Activated T-cell treated with anti-CD3 and anti-CD28 coated beads for 24 hours (primary cell): ENCODE measurements around the gene SSBP4.
A peak's percentile ranks its signal among the peaks of the same experiment; 100 is the strongest.

ENCODE experiments used
- DNase-seq: peaks from one replicate; pipeline ENCODE4 v3.0.0-alpha.2; 2020; ENCODE audit warnings: low read depth

Gene SSBP4

GRCh38 chr19:18444513-18444912 lies 25.3 kb downstream of the SSBP4 start:
- DNase-seq: no peak

GRCh38 chr19:18445262-18445948 lies 26.2 kb downstream of the SSBP4 start:
- no peak for DNase-seq

- DNase-seq: no peak
These were observed 27.1 kb downstream of the SSBP4 start for GRCh38 chr19:18446145-18446810.

- no peak for DNase-seq
These were observed 27.7 kb downstream of the SSBP4 start for GRCh38 chr19:18446811-18447359.

GRCh38 chr19:18449552-18449951 lies 30.4 kb downstream of the SSBP4 start:
- no peak for DNase-seq

- DNase-seq: no peak
These were observed 31.1 kb downstream of the SSBP4 start for GRCh38 chr19:18450021-18450930.

GRCh38 chr19:18450931-18451836 lies 32.0 kb downstream of the SSBP4 start:
- peak; percentile 81 for DNase-seq

- no peak for DNase-seq
These were observed 33.2 kb downstream of the SSBP4 start for GRCh38 chr19:18452386-18452785.

GRCh38 chr19:18453269-18454024 lies 34.2 kb downstream of the SSBP4 start:
- no peak for DNase-seq

GRCh38 chr19:18456279-18456678 lies 37.1 kb downstream of the SSBP4 start:
- DNase-seq: no peak

- DNase-seq: no peak
These were observed 37.8 kb downstream of the SSBP4 start for GRCh38 chr19:18456974-18457373.

- DNase-seq: no peak
These were observed 38.5 kb downstream of the SSBP4 start for GRCh38 chr19:18457483-18458331.

- no peak for DNase-seq
These were observed 41.7 kb downstream of the SSBP4 start for GRCh38 chr19:18460900-18461299.

- DNase-seq: no peak
These were observed 42.3 kb downstream of the SSBP4 start for GRCh38 chr19:18461471-18461870.

GRCh38 chr19:18464646-18465045 lies 45.4 kb downstream of the SSBP4 start:
- no peak for DNase-seq

- no peak for DNase-seq
These were observed 46.2 kb downstream of the SSBP4 start for GRCh38 chr19:18465214-18465963.

- DNase-seq: no peak
These were observed 46.8 kb downstream of the SSBP4 start for GRCh38 chr19:18465964-18466339.

- DNase-seq: no peak
These were observed 47.2 kb downstream of the SSBP4 start for GRCh38 chr19:18466354-18466753.

GRCh38 chr19:18467978-18468377 lies 48.8 kb downstream of the SSBP4 start:
- DNase-seq: no peak
